NCI-H748 (cell line): ENCODE results near the gene AOAH.
"Not testable (repeated sequence)": the region's sequence is repeated elsewhere in the genome, so short reads cannot be mapped to it uniquely, and the experiment has no call there.

Experiments
- DNase-seq: peaks from one replicate; lab custom pipeline; 2025; ENCODE audit not compliant: unreplicated experiment; lab: John Stamatoyannopoulos, UW

AOAH gene

GRCh38 chr7:36703860-36704259 lies 20.4 kb downstream of the AOAH start:
- DNase-seq = not testable (repeated sequence)

- no peak for DNase-seq
Measured at GRCh38 chr7:36692456-36692855, 31.8 kb downstream of the AOAH start.

DNA sequence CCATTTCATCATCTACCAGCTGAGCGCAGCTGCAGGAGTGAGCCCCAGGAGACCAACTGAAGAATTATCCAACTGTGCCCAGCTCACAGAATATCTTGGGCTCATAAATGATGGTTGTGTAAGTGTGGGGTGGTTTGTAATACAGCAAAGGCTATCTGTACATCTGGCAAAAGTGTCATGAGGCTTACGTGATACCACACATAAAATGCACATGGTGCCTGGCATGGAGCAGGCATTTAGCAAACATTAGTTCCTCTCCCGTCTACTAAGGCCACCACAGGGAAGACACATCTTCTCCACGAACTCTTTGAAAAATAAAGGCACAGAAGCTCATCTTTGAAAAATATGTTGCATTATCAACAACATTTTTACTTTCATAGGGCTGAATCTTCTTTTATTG lies 32.3 kb downstream of the AOAH start:
- no peak for DNase-seq

DNA sequence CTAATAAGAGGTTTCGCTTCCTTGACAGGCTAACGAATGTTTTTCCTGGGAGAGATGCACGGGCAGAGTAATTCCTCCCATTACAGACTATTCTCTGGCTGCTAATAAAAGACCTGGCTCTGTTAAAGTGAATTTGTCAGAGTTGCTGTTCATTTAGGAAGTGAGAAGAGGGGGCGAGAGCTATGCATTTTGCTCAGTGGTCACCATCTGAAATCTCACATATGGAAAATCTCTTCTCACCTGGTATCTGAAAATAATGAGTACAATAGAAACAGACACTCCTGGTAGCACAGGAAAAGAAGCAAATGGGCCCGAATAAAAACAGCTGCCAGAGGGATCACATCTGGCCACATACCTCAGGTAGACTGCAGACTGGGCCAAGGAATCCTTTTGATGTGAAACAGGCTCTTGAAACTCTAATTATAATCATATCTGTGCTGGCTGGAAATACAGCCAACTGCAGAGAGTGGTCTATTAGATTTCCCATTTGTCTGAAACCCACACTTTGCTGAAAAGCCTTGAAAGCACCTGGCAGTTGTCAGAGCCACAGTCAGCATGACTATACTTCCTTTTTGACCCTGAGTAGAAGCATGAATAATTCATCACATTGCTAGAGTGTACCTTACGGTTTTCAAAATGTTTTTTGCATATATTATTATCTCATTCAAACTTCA lies 33.6 kb downstream of the AOAH start:
- DNase-seq = no peak

- no peak for DNase-seq
Measured at GRCh38 chr7:36690041-36690440, 34.3 kb downstream of the AOAH start.

GRCh38 chr7:36686499-36686898 lies 37.8 kb downstream of the AOAH start:
- no peak for DNase-seq

GRCh38 chr7:36684954-36685353 lies 39.3 kb downstream of the AOAH start:
- no peak for DNase-seq

- DNase-seq = no peak
Measured at GRCh38 chr7:36683695-36684357, 40.5 kb downstream of the AOAH start.

DNA sequence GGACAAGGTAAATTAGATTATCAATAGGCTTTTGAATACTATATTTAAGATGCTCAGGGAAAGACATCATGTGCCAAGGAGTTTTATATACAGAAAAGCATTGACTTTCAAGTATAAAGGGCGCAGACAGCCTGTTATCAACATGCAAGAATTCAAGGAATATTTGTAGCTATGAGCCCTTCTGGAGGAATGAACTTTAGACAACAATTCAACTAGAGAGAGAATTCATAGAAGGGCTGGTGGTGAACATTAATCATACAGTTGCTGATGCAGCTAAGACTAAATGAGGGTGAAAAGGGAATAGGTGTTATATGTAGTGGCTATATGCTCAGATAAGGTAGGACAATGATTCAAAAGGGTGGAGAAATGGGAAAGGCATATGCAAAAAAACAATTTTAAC lies 41.2 kb downstream of the AOAH start:
- no peak for DNase-seq

GRCh38 chr7:36682102-36682501 lies 42.2 kb downstream of the AOAH start:
- DNase-seq = no peak

- DNase-seq = no peak
Measured at GRCh38 chr7:36677769-36678437, 46.4 kb downstream of the AOAH start.

GRCh38 chr7:36673703-36674102 lies 50.6 kb downstream of the AOAH start:
- no peak for DNase-seq

DNA sequence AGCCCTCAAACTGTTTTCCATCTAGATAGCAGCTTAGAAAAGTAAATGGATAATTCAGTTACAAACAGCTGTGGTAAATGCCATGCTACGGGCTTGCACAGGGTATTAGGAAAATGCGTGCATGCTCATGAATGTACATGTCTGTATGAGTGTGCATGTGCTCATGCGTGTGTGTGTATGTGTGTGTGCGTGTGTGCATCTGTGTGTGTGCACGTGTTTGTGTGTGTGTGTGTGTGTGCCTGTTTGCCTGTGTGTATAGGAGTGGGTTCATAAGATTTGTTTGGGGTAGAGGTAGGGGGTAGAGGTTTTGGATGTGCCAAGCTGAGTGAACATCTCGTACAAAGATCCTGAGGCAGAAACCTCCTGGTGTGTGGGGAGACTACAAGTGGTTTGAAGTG lies 52.9 kb downstream of the AOAH start:
- DNase-seq = no peak

DNA sequence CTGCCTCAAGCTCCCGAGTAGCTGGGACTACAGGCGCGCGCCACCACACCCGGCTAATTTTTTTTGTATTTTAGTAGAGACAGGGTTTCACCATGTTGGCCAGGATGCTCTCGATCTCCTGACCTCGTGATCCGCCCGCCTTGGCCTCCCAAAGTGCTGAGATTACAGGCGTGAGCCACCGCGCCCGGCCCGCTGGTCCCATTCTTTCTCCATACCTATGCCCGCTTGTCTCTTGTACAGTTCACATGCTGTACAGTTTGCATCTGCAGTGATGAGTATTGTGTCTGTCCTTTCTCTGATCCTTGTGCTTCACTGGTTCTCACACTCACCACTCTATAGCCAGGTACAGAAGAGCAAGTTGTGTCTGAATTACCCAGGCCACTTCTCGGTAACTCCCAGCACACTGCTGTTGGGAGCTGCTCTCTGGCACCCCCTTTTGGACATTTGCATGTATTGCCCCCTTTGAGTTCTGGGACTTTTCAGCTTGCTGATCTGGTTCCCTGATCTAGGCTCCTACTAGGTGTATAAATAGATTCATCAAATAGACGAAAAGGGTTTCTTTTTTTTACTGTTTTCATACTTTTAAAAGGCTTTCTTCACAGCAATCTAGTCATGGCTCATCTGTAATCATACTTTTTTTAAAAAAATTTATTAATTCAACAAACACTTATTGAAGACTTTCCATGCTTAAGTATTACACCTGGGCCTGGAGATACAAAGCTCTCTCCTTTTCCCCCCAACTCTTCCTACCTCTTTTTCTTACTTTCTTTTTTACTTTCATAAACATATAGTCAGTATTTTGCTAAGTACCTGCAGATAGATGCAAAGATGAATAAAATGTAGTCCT lies 53.5 kb downstream of the AOAH start:
- peak; percentile 72 for DNase-seq

DNA sequence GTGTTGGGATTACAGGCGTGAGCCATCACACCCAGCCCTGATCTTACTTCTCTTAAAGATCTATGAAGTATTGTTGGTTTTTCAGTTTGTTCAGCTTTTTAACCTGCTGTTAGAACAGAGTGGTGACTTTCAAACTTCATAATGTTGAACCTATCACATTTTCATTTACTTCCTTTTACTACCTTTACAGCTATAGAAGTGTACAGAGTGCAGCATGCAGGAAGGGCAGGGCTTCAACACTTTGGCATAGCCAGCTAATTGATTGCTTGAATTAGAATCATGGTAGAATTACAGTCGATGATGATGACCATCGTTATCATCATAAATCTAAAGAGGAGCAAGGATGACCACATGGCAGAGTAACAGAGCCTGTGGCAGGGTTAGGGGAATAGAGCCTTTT lies 55.5 kb downstream of the AOAH start:
- peak; percentile 18 for DNase-seq

DNA sequence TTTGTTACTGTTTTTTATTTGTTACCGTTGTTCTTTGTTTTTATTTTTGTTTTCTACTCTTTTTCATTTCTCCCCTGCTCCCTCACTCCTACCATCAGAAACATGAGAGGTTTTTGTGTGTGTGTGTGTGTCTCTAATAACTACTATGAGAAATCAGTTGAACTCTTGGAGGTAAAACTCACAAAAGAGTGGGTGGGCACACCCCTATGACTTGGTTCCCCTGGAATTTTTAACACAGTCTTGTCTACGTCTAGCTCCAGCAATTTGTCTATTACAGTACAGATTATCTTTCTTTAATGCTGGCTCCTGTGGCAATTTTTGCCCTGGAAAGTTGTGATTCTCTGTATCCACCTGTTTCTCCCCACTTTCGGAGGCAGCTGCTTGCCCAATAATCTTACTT lies 56.2 kb downstream of the AOAH start:
- DNase-seq = no peak

GRCh38 chr7:36667007-36667745 lies 57.1 kb downstream of the AOAH start:
- no peak for DNase-seq

GRCh38 chr7:36663481-36663880 lies 60.8 kb downstream of the AOAH start:
- DNase-seq = no peak

GRCh38 chr7:36661135-36661840 lies 63.0 kb downstream of the AOAH start:
- no peak for DNase-seq

DNA sequence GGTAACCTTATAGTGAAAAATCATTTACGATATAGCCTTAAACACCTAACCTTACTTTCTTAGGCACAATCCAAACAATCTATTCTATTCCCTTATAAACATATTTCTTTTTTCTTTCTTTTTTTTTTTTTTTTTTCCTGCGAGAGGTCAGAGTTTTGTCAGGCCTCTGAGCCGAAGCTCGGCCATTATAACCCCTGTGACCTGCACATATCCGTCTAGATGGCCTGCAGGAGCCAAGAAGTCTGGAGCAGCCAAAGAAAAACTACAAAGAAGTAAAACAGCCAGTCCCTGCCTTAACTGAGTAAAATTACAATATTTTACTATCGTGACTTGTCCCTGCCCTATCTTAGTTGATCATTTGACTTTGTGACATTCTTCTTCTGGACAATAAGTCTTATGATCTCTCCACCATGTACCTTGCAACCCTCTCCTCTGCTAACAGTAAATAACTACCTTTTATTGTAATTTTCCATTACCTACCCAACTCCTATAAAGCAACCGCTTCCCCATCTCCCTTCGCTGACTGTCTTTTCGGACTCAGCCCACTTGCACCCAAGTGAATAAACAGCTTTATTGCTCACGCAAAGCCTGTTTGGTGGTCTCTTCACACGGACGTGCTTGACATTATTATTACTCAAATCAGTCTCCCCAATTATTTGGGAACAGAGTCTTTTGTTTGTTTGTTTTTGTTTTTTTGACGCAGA lies 64.5 kb downstream of the AOAH start:
- DNase-seq = no peak
